Parathyroid adenoma (tissue), 2 donors: Measurements from ENCODE around the gene TMEM178B.

ENCODE experiments used
- H2AFZ ChIP-seq: fragments of 300-600 bp; sonication (generic); one replicate; pipeline ENCODE4 v1.7.0; 2017; ENCODE audit warnings: antibody characterized with exemption, mild to moderate bottlenecking
- H3K27ac ChIP-seq: fragments of 300-600 bp; sonication (generic); one replicate; pipeline ENCODE4 v1.7.0; 2017
- H3K27me3 ChIP-seq: fragments of 300-600 bp; sonication (generic); one replicate; pipeline ENCODE4 v1.7.0; 2017; ENCODE audit warnings: low read length; ENCODE audit not compliant: control insufficient read depth, insufficient read depth
- H3K36me3 ChIP-seq: fragments of 300-600 bp; sonication (generic); one replicate; pipeline ENCODE4 v1.7.0; 2017; ENCODE audit warnings: low read length; ENCODE audit not compliant: control insufficient read depth, insufficient read depth
- H3K4me1 ChIP-seq: fragments of 300-600 bp; sonication (generic); one replicate; pipeline ENCODE4 v1.7.0; 2017; ENCODE audit warnings: control low read depth
- H3K4me2 ChIP-seq: fragments of 300-600 bp; sonication (generic); one replicate; pipeline ENCODE4 v1.7.0; 2017; ENCODE audit warnings: low read length
- H3K4me3 ChIP-seq: fragments of 300-600 bp; sonication (generic); one replicate; pipeline ENCODE4 v1.7.0; 2017; ENCODE audit warnings: low read depth, low read length
- H3K79me2 ChIP-seq: fragments of 300-600 bp; sonication (generic); one replicate; pipeline ENCODE4 v1.7.0; 2017; ENCODE audit warnings: control low read depth
- H3K9ac ChIP-seq: fragments of 300-600 bp; sonication (generic); one replicate; pipeline ENCODE4 v1.7.0; 2017; ENCODE audit warnings: mild to moderate bottlenecking
- H3K9me3 ChIP-seq: fragments of 300-600 bp; sonication (generic); one replicate; pipeline ENCODE4 v1.7.0; 2017; ENCODE audit warnings: low read length; ENCODE audit not compliant: control insufficient read depth
- TF ChIP-seq, protein P1 (sequence below): fragments of 300-600 bp; sonication (generic); IDR thresholded peaks from one replicate; pipeline ENCODE4 v1.7.0; 2017; ENCODE audit warnings: antibody characterized with exemption, mild to moderate bottlenecking
- donor health status: primary hyperparathyroidism.

Gene TMEM178B

DNA sequence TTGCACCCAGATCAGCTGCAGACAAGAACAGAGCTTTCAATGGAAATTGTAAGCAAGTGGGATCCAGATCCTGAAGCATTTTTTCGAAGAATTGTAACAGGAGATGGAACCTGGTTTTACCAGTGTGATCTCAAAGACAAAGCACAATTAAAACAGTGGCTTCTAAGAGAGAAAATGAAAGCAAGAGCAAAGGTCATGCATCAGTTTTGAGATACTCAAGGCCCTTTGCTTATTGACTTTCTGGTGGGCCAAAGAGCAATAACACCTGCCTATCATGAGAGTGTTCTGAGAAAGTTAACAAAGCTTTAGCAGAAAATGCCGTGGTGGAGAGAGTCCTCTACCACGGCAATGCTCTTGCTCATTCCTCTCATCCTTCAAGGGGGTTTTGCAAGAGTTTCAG, 194.8 kb downstream of the TMEM178B start:
- Histone ChIP-seq H3K27me3 (no peaks in the 10 kb centered on the region), H3K4me2 (no peak overlapping the region), H3K79me2 (peaks cover 28% of the 10 kb centered on the region), H3K27ac (no peak overlapping the region), H3K4me3 (no peak overlapping the region), H2AFZ (no peak overlapping the region), H3K4me1 (peaks cover 17% of the 10 kb centered on the region), H3K9ac (no peak overlapping the region), H3K9me3 (no peaks in the 10 kb centered on the region), H3K36me3 (no peaks in the 10 kb centered on the region)
- TF ChIP-seq, protein P1, sequence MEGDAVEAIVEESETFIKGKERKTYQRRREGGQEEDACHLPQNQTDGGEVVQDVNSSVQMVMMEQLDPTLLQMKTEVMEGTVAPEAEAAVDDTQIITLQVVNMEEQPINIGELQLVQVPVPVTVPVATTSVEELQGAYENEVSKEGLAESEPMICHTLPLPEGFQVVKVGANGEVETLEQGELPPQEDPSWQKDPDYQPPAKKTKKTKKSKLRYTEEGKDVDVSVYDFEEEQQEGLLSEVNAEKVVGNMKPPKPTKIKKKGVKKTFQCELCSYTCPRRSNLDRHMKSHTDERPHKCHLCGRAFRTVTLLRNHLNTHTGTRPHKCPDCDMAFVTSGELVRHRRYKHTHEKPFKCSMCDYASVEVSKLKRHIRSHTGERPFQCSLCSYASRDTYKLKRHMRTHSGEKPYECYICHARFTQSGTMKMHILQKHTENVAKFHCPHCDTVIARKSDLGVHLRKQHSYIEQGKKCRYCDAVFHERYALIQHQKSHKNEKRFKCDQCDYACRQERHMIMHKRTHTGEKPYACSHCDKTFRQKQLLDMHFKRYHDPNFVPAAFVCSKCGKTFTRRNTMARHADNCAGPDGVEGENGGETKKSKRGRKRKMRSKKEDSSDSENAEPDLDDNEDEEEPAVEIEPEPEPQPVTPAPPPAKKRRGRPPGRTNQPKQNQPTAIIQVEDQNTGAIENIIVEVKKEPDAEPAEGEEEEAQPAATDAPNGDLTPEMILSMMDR: no peak

DNA sequence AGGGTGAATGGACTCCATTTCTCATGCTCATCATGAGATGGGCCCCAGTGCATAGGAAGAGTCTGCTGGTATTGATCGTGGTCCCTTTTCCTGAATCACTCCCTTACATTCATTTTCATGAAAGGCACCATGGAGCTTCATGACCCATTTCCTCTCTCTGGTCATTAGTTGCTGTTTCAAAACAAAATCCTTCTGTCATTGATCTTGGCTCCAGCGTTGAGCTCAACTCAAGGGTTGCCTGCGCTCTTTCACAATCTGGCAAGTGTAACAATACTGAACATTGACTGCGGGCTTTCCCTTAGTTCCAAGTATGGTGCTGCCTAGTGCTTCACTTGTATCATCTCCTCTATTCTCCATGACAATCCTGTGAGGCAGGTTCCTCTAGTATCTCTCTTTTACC, 197.6 kb downstream of the TMEM178B start:
- no peak overlapping the region for H2AFZ ChIP-seq
- H3K79me2 ChIP-seq: peaks cover 25% of the 10 kb centered on the region
- no peaks in the 10 kb centered on the region for H3K36me3 ChIP-seq
- H3K27me3 ChIP-seq: no peaks in the 10 kb centered on the region
- no peak overlapping the region for H3K4me2 ChIP-seq
- TF ChIP-seq, protein P1: no peak
- H3K9ac ChIP-seq: no peak overlapping the region
- H3K4me1 ChIP-seq: peaks cover 17% of the 10 kb centered on the region
- H3K9me3 ChIP-seq: no peaks in the 10 kb centered on the region
- H3K4me3 ChIP-seq: no peak overlapping the region
- H3K27ac ChIP-seq: no peak overlapping the region

DNA sequence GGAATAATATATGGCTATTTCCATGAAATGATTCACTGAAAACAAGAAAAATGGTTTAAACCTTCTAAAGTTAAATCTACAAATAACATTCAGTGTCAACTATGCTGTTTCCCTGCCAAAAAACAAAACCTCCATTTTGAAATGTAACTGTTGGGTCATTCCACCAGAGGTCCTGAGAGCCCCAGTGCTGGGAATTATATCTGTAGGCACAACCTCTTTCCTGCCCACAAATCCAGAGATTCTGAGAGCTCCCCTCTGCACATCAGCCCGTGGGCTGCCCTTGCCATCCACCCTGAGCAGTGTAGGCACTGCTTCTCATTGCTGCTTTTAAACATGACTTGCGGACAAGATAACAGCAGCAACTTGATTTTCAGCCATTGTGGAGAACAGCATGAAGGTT, 198.6 kb downstream of the TMEM178B start:
- H3K9me3 ChIP-seq: no peaks in the 10 kb centered on the region
- no peaks in the 10 kb centered on the region for H3K27me3 ChIP-seq
- no peak overlapping the region for H3K27ac ChIP-seq
- H3K9ac ChIP-seq: no peak overlapping the region
- no peak overlapping the region for H3K4me2 ChIP-seq
- no peak overlapping the region for H2AFZ ChIP-seq
- TF ChIP-seq, protein P1: no peak
- H3K36me3 ChIP-seq: no peaks in the 10 kb centered on the region
- peaks cover 17% of the 10 kb centered on the region for H3K4me1 ChIP-seq
- peaks cover 27% of the 10 kb centered on the region for H3K79me2 ChIP-seq
- no peak overlapping the region for H3K4me3 ChIP-seq

DNA sequence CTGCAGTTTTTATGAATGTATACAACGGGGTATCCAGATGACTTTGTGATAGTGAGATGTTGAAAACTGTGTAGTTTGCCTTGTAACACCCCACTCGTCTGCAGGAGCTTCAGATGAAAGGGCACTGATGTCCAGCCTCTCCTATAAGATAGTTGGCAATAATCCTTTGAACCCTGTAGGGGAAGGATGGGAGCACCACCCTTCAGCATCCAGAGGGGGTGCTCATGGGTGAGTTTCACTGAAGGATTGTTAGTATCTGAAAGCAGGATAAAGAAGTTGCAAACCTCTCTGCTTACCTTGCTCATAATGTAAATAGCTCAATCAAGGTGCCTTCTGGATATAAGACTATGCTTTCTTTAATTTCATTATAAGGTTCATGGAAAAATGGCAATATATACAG, 201.5 kb downstream of the TMEM178B start:
- no peak overlapping the region for H3K4me3 ChIP-seq
- H3K4me2 ChIP-seq: no peak overlapping the region
- no peaks in the 10 kb centered on the region for H3K27me3 ChIP-seq
- H3K9ac ChIP-seq: no peak overlapping the region
- no peaks in the 10 kb centered on the region for H3K36me3 ChIP-seq
- no peaks in the 10 kb centered on the region for H3K9me3 ChIP-seq
- peaks cover 25% of the 10 kb centered on the region for H3K4me1 ChIP-seq
- TF ChIP-seq, protein P1: no peak
- H3K79me2 ChIP-seq: peaks cover 42% of the 10 kb centered on the region
- no peak overlapping the region for H3K27ac ChIP-seq
- no peak overlapping the region for H2AFZ ChIP-seq

DNA sequence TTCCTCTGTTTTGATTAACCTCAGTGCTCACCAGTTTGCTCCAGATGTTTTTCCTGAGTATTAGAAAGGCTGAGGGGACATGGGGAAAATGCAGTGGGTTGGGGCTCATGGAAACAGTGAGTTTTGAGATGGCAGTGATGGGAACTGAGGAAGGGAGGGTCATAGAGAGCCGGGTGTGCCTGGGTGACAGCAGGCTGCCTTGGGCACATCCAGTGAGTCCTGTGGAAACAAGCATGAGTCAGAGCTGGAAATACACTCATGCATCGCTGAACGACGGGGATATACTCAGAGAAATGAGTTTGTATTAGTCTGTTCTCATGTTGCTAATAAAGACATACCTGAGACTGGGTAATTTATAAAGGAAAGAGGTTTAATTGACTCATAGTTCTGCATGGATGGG, 202.2 kb downstream of the TMEM178B start:
- Histone ChIP-seq H3K27me3 (no peaks in the 10 kb centered on the region), H3K79me2 (peaks cover 44% of the 10 kb centered on the region), H3K36me3 (no peaks in the 10 kb centered on the region), H3K9me3 (no peaks in the 10 kb centered on the region), H3K4me2 (no peak overlapping the region), H3K4me1 (peaks cover 25% of the 10 kb centered on the region), H3K27ac (no peak overlapping the region), H2AFZ (no peak overlapping the region), H3K4me3 (no peak overlapping the region), H3K9ac (no peak overlapping the region)
- TF ChIP-seq, protein P1: no peak
